Measurements from ENCODE around the gene IGFBPL1. TPM values are rescaled to one million over a fixed set of nuclear protein-coding genes. Genes with fewer than 3 reads are reported as not detected.

Gene IGFBPL1
- total and polyA plus RNA-seq, 2 of the 8 experiments (the other 6 are each of a cell fraction or from before 2014, with no cell fraction given), result 31.3 to 33.8 TPM

DNA sequence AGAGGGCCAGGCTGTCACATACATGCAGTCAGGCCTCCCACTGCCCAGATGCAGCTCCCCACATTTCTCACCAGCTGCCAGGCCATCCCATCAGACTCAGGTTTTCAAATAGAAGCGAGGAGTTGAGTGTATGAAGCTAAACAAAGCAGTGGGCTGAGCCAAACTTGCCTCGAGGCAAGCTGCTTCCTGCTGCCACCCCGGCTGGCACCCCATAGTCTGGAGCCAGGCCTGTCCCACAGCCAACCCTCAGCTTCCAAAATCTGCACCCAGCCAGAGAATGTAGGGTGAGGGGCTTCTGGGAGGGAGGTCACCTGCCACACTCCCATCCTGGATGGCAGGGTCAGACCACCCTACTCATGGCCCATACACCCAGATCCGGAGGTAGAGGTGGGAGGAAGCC, 54.1 kb downstream of the IGFBPL1 start:
- Histone ChIP-seq H3K27ac (ENCODE audit: low read depth, low read length) (no peak overlapping the region), H3K4me2 (ENCODE audit: insufficient read depth in 1 of 2, low read depth in 2 of 2, low read length in 2 of 2) (no peak overlapping the region), H4K8ac (ENCODE audit: extremely low read depth, insufficient read depth, low read length) (peak overlapping the region; percentile 28; the same call in 1 of the 2 replicates), H4K91ac (replicated peaks; ENCODE audit: insufficient read length, low read length) (no peak overlapping the region), H4K5ac (ENCODE audit: insufficient read length, low read depth, low read length) (no peak overlapping the region), H3K23ac (ENCODE audit: insufficient read length) (no peak overlapping the region), H3K23me2 (ENCODE audit: low read depth, low read length) (no peaks in the 10 kb centered on the region), H4K20me1 (replicated peaks in 1 of 2; ENCODE audit: control insufficient read depth in 1 of 2, insufficient read depth in 2 of 2, low read length in 2 of 2) (no peaks in the 10 kb centered on the region), H2BK120ac (replicated peaks; ENCODE audit: low read depth, low read length) (no peak overlapping the region), H2BK15ac (ENCODE audit: low read length) (no peak overlapping the region), H3K79me1 (ENCODE audit: low read depth, low read length) (no peaks in the 10 kb centered on the region), H3K27me3 (replicated peaks in 1 of 4; ENCODE audit: control insufficient read depth in 3 of 4, extremely low read depth in 1 of 4, insufficient read depth in 3 of 4, low read length in 3 of 4) (no peaks in the 10 kb centered on the region; a peak in 2 of 7 replicates), H3K79me2 (ENCODE audit: control insufficient read depth in 1 of 2, insufficient read depth in 2 of 2, low read length in 2 of 2) (no peaks in the 10 kb centered on the region), H2BK12ac (ENCODE audit: low read depth, low read length) (no peak overlapping the region), H3K18ac (ENCODE audit: extremely low read depth, low read length) (no peak overlapping the region), H3K9ac (replicated peaks in 1 of 4; ENCODE audit: extremely low read depth in 1 of 4, low read depth in 3 of 4, low read length in 3 of 4) (no peak overlapping the region), H3K9me3 (ENCODE audit: insufficient read depth in 2 of 2, low read depth in 1 of 2, low read length in 1 of 2) (no peaks in the 10 kb centered on the region), H2BK5ac (ENCODE audit: low read depth, low read length) (no peak overlapping the region), H3K56ac (replicated peaks; ENCODE audit: insufficient read length, low read depth, low read length) (no peak overlapping the region), H3K36me3 (ENCODE audit: control insufficient read depth in 2 of 4, insufficient read depth in 4 of 4, low read length in 3 of 4) (no peaks in the 10 kb centered on the region), H2AK5ac (ENCODE audit: low read depth, low read length) (no peak overlapping the region), H3K4me3 (ENCODE audit: extremely low read depth in 1 of 4, insufficient read depth in 2 of 4, low read depth in 3 of 4, low read length in 4 of 4) (no peak overlapping the region), H3K14ac (ENCODE audit: insufficient read length) (no peak overlapping the region), H2BK20ac (ENCODE audit: low read length) (no peak overlapping the region), H3K4me1 (replicated peaks in 1 of 4; ENCODE audit: control insufficient read depth in 3 of 4, insufficient read depth in 4 of 4, low read length in 3 of 4) (no peaks in the 10 kb centered on the region; a peak in 1 of 7 replicates), H3K4ac (replicated peaks; ENCODE audit: insufficient read length, low read depth, low read length) (no peak overlapping the region), H2AFZ (ENCODE audit: low read length) (no peak overlapping the region)
- FAIRE-seq, result no peak
- no peak for DNase-seq (ENCODE audit: low read depth in 1 of 2, low spot score in 2 of 2)
- ChIA-PET CTCF (ENCODE audit: partially characterized antibody) (interaction anchor here (0.7 to 3.0 kb wide), 10 partner anchors 8 to 282 kb away, joined by 3 to 12 read pairs (median 3); no protein-coding TSS in a partner anchor), POLR2A (ENCODE audit: partially characterized antibody) (no interaction called here)
- no peak for TF ChIP-seq YY1 (IDR thresholded peaks at IDR 0.05; ENCODE audit: low read depth, low read length)
- no peak for TF ChIP-seq KDM4A (IDR thresholded peaks at IDR 0.05; ENCODE audit: low read depth, low read length, severe bottlenecking)
- TF ChIP-seq JUN (IDR thresholded peaks at IDR 0.05; ENCODE audit: low read depth, low read length), result no peak
- TF ChIP-seq SAP30 (IDR thresholded peaks at IDR 0.05; ENCODE audit: insufficient read depth, insufficient replicate concordance, low read length), result no peak
- no peak for TF ChIP-seq RFX5 (IDR thresholded peaks at IDR 0.05; ENCODE audit: borderline replicate concordance, low read depth, low read length)
- TF ChIP-seq HDAC6 (IDR thresholded peaks at IDR 0.05; ENCODE audit: low read depth, low read length), result no peak
- no peak for TF ChIP-seq CBX8 (IDR thresholded peaks at IDR 0.05; ENCODE audit: borderline replicate concordance, low read depth, low read length)
- no peak for TF ChIP-seq CBX5 (IDR thresholded peaks at IDR 0.05; ENCODE audit: low read depth, low read length)
- WGBS, 2 experiments (ENCODE audit: extremely low coverage in 1 of 2, insufficient coverage in 1 of 2, insufficient read length in 1 of 2, insufficient replicate concordance in 2 of 2, low coverage in 1 of 2, low lambda C conversion rate in 2 of 2, missing lambda C conversion rate in 1 of 2), result 80% methylated on average over 4 of the region's 4 CpGs; no CpG with 5 or more reads in 1 of the 2 experiments

Measured in H1 (cell line).